Type B pancreatic cell (in vitro differentiated cells): Measurements from ENCODE around the gene DNAH8. TPM values are rescaled to one million over a fixed set of nuclear protein-coding genes. Genes with fewer than 3 reads are reported as not detected.

Source experiments
- DNase-seq: peaks from one replicate; pipeline ENCODE4 v3.0.0; 2021; ENCODE audit warnings: mixed read lengths; ENCODE audit not compliant: unreplicated experiment; ENCODE audit errors: extremely low spot score
- H3K27ac Mint-ChIP-seq: 2 replicates; pipeline ENCODE4 v1.8.0; 2021; ENCODE audit warnings: mild to moderate bottlenecking, mixed read lengths
- H3K27me3 Mint-ChIP-seq: 2 replicates; pipeline ENCODE4 v1.8.0; 2021; ENCODE audit warnings: mixed read lengths
- H3K36me3 Mint-ChIP-seq: 2 replicates; pipeline ENCODE4 v1.8.0; 2021; ENCODE audit warnings: mixed read lengths
- H3K4me1 Mint-ChIP-seq: one replicate; pipeline ENCODE4 v1.8.0; 2021; ENCODE audit warnings: mixed read lengths; ENCODE audit not compliant: unreplicated experiment
- H3K4me3 Mint-ChIP-seq: 2 replicates; pipeline ENCODE4 v1.8.0; 2021; ENCODE audit warnings: mild to moderate bottlenecking, mixed read lengths
- H3K9me3 Mint-ChIP-seq: 2 replicates; pipeline ENCODE4 v1.8.0; 2021; ENCODE audit warnings: mixed read lengths
- total RNA-seq: library from RNA; stranded (reverse); gene quantifications from 2 replicates; pipeline ENCODE4 v1.2.1, GENCODE V29; 2021; ENCODE audit warnings: low replicate concordance
- TF ChIP-seq, protein P1 (sequence below): fragments of 200-600 bp; sonication (generic); conservative IDR thresholded peaks from 2 replicates; pipeline ENCODE4 v1.5.0; 2021; ENCODE audit warnings: antibody characterized with exemption, mild to moderate bottlenecking

Gene DNAH8
- total RNA-seq, 1 donor from 2014 or later = 0.05 TPM

DNA sequence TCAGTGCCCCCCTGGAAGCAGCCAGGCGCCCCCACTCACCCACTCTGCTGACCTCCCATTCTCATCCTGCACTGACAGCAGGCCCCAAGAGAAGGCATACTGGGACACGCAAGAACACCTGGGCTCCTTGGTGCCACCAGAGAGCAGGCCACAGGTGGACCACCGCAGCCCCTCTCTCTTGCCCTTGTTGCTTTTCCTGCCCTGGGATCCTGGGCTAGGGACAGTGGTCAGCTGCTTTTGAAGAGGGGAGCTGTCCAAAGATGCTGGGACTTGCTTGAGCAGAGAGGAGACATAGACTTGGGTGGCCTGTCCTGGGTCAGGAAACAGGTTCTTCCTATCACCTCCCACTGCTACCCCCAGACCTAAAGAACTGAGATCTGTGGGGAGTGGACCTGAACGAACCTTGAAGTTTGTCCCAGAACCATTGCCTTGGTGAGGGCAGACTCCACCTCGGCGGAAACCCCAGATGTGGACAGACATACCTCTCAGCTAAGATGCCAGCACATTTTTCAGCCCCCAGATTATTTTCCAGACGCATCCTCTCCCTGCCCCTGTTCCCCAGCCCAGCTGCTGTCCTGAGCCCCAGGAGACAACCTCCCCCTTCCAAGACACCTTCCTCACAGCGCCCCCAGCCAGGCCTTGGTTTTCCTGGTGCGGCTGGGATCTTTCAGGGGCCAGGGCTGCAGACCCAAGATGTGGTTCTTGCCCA lies 334.6 kb downstream of the DNAH8 start:
- TF ChIP-seq, protein P1, sequence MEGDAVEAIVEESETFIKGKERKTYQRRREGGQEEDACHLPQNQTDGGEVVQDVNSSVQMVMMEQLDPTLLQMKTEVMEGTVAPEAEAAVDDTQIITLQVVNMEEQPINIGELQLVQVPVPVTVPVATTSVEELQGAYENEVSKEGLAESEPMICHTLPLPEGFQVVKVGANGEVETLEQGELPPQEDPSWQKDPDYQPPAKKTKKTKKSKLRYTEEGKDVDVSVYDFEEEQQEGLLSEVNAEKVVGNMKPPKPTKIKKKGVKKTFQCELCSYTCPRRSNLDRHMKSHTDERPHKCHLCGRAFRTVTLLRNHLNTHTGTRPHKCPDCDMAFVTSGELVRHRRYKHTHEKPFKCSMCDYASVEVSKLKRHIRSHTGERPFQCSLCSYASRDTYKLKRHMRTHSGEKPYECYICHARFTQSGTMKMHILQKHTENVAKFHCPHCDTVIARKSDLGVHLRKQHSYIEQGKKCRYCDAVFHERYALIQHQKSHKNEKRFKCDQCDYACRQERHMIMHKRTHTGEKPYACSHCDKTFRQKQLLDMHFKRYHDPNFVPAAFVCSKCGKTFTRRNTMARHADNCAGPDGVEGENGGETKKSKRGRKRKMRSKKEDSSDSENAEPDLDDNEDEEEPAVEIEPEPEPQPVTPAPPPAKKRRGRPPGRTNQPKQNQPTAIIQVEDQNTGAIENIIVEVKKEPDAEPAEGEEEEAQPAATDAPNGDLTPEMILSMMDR = no peak
- Mint-ChIP-seq H3K36me3 (no peaks in the 10 kb centered on the region), H3K27me3 (peaks cover 75% of the 10 kb centered on the region), H3K4me1 (peaks cover 10% of the 10 kb centered on the region), H3K9me3 (no peaks in the 10 kb centered on the region), H3K4me3 (peak overlapping the region; percentile 76), H3K27ac (no peak overlapping the region)
- no peak for DNase-seq

DNA sequence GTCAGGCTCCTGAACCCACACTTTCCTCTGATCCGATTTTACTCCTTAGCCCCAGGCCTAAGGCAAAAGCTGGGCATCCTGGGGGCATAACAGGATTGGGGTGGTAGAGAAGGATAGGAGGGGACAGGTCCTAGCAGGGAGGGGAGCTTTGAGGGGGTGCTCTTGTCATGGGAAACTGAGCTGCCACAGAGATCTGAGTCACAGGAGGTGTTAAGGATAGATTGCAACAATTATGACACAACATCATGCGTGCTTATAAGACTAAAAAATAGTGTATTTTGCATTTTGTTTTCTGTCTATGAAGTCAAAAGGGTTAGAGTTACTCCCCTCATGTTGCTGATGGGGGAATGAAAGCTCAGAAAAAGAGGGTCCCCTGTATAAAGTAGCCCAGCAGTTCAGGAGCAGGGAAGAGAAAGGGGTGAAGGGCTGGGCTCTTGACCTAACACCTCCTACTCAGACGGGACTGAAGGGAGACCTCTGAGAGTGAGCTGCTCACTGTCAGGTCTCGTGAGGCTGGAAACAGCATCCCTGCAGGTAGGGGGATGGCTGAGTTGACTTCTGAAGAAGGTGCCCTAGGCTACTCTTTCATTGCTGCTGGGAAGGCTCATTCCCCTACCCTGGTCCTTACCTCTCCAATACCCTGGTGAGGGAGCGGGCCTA lies 335.5 kb downstream of the DNAH8 start:
- TF ChIP-seq, protein P1 = no peak
- H3K27me3 Mint-ChIP-seq = peaks cover 74% of the 10 kb centered on the region
- peak overlapping the region; percentile 76 for H3K4me3 Mint-ChIP-seq
- peaks cover 10% of the 10 kb centered on the region for H3K4me1 Mint-ChIP-seq
- H3K36me3 Mint-ChIP-seq = no peaks in the 10 kb centered on the region
- H3K9me3 Mint-ChIP-seq = no peaks in the 10 kb centered on the region
- DNase-seq = no peak
- H3K27ac Mint-ChIP-seq = no peak overlapping the region

DNA sequence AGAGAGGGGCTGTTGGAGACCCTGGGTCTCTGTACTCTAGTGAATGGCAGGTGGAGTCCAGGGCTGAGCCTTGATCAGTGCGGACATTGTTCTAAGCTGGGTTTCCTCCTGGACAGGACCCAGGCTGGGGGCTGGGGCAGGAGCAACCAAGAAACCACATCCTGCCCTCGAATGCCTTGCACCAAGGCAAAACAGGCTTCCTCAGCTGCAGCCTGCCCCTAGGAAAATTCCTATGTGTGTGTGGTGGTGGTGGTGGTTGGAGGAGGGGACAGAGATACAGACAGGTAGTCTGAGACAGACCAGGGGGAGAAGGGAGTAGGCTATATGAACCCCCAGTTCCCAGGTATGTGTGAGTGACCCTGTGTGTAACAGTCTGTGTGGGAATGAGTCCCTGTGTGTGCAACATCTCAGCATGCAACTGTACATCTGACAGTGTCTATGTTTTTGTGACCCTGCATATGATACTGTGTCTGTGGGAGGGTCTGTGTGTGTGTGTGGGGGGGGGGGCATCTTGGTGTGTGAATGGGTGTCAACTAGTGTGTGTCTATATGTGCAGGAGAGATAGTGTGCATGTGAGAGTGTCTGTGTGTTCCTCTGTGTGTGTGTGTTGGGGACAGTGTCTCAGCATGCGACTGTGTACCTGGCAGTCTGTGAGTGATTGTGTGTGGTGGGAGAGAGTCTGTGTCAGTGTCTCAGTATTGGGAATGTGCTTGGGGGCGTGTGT lies 336.4 kb downstream of the DNAH8 start:
- Mint-ChIP-seq H3K27ac (no peak overlapping the region), H3K9me3 (no peaks in the 10 kb centered on the region), H3K27me3 (peaks cover 68% of the 10 kb centered on the region), H3K4me3 (peak overlapping the region; percentile 0), H3K36me3 (no peaks in the 10 kb centered on the region), H3K4me1 (peaks cover 10% of the 10 kb centered on the region)
- DNase-seq = no peak
- TF ChIP-seq, protein P1 = no peak

DNA sequence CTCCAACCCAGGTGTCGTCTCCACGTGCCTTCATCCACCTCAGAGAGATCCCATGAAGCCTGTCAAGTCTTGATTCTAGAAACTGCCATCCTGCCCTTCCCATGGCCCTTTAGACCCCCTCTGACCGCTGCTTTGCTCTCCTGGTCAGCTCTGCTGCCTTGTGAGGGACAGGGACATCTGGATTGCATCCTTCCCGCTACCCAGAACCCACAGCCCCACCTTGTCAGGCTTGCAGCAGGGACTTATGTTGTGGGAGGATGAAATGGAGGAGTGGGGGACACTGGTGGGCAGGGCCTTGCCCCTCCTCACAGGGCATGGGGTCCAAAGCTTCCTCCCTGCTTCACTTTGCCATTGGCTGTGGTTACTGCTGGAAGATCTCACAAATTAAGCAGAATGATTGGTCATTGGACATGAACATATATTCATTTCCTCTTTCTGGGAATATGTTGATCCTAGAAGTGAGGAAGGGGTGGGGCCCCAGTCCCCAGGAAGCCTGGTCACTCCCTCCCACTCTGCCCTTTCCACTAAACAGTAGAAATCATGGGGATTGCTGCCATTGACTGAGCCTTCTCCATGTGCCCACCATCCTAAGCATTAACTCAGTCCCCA lies 338.0 kb downstream of the DNAH8 start:
- no peak overlapping the region for H3K4me3 Mint-ChIP-seq
- H3K4me1 Mint-ChIP-seq = peaks cover 10% of the 10 kb centered on the region
- TF ChIP-seq, protein P1 = no peak
- no peaks in the 10 kb centered on the region for H3K9me3 Mint-ChIP-seq
- no peak overlapping the region for H3K27ac Mint-ChIP-seq
- H3K27me3 Mint-ChIP-seq = peaks cover 58% of the 10 kb centered on the region
- no peaks in the 10 kb centered on the region for H3K36me3 Mint-ChIP-seq
- no peak for DNase-seq

DNA sequence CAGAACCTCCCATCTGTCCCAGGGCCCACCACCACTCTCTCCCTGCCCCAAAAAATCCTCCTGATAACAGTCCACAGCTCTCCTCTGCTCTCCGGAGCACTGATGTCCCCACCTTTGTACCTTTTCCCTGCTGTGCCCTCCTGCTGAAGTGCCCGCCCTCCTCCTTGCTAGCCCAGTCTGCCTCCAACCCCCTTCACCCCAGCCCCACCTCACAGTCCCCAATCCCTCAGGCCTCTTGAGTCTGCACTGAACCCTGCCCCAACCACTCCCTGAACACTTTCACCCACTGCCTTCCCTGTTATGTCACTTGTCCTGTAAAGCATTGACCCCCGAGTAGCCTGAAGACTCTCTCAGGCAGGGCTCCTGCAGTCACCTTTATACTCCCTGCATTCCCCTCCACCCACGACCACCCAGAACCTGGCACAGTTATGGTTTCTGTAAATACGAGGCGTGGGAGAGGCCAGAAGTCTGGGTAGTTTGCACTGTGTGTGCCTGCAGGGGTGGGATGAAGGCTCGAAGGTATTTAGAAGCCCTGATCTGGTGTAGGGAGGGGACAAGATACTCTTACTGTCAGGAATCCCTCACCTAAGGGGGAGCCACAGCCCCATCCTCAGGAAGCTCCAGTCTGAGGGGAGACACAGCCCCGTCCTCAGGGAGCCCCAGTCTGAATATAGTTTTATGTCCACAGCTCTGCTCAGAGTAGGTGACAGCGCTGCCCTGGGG lies 338.9 kb downstream of the DNAH8 start:
- H3K27ac Mint-ChIP-seq = peak overlapping the region; percentile 31
- peaks cover 60% of the 10 kb centered on the region for H3K27me3 Mint-ChIP-seq
- no peak for DNase-seq
- TF ChIP-seq, protein P1 = no peak
- no peak overlapping the region for H3K4me3 Mint-ChIP-seq
- H3K4me1 Mint-ChIP-seq = peaks cover 10% of the 10 kb centered on the region
- no peaks in the 10 kb centered on the region for H3K9me3 Mint-ChIP-seq
- no peaks in the 10 kb centered on the region for H3K36me3 Mint-ChIP-seq
